Adipose tissue (tissue), 3 donors: ENCODE measurements around the gene ORC3. TPM values are rescaled to one million over a fixed set of nuclear protein-coding genes. Genes with fewer than 3 reads are reported as not detected.

Experiments used
- H3K27ac ChIP-seq: one replicate; pipeline ENCODE4 v1.5.1; 2013; ENCODE audit warnings: low read depth, low read length
- WGBS, 3 donors: extraction: QIAGEN DNeasy Blood & Tissue Kit; methylation state at CpG; one replicate each; pipeline ENCODE4 v1.1.7; 2013; 5-methylcytosine and 5-hydroxymethylcytosine counted together
- polyA plus RNA-seq, 3 donors: library from polyadenylated mRNA; stranded (reverse); fragments of 200-250 nt; gene quantifications; one replicate each; pipeline ENCODE4 v1.2.3, GENCODE V29; 2013
- donor health status: healthy with polysubstance abuse.
- donor health status: Bipolar disorder and iron deficiency.
- donor health status: healthy.

Gene ORC3
- polyA plus RNA-seq: 10 to 100 TPM in 2 of 3 donors, 1 to 10 TPM in 1; 7.9 to 20.7 (median 11.6) TPM

- WGBS, 3 donors: 0% methylated on average over 49 of the region's 49 CpGs
- H3K27ac ChIP-seq: no peak within 1 kb of the TSS
Observed at GRCh38 chr6:87589693-87590416, at the start of gene ORC3, which contains the start of gene RARS2. Gene ORC3 (plus strand): TSS chr6:87590135. CDS start chr6:87590169, 34 bp downstream. Gene RARS2 (minus strand): TSS chr6:87589987. CDS start chr6:87589957, 30 bp downstream.

- 45 to 78% (median 67%) methylated on average over 4 of the region's 4 CpGs for WGBS, 3 donors
- no peak overlapping the region for H3K27ac ChIP-seq
Observed at GRCh38 chr6:87540539-87540938, 49.4 kb upstream of the ORC3 start.

GRCh38 chr6:87541041-87541440, 48.9 kb upstream of the ORC3 start:
- 93 to 97% (median 96%) methylated on average over 1 of the region's 1 CpG for WGBS, 3 donors
- H3K27ac ChIP-seq: no peak overlapping the region

GRCh38 chr6:87541744-87542143, 48.2 kb upstream of the ORC3 start:
- H3K27ac ChIP-seq: no peak overlapping the region
- 53 to 87% (median 66%) methylated on average over 2 of the region's 2 CpGs for whole genome bisulfite sequencing, 3 donors

- 87 to 94% (median 93%) methylated on average over 4 of the region's 4 CpGs for WGBS, 3 donors
Observed at GRCh38 chr6:87543696-87544473, 46.0 kb upstream of the ORC3 start.

GRCh38 chr6:87544474-87544735, 45.5 kb upstream of the ORC3 start:
- 81 to 100% (median 88%) methylated on average over 1 of the region's 1 CpG for WGBS, 3 donors

More at GRCh38 chr6:87543696-87544473, 46.0 kb upstream of the ORC3 start:
- no peak overlapping the region for H3K27ac ChIP-seq

GRCh38 chr6:87551799-87552198, 38.1 kb upstream of the ORC3 start:
- 73 to 91% (median 83%) methylated on average over 2 of the region's 2 CpGs for WGBS, 3 donors
- H3K27ac ChIP-seq: no peak overlapping the region

More at GRCh38 chr6:87544474-87544735, 45.5 kb upstream of the ORC3 start:
- no peak overlapping the region for H3K27ac ChIP-seq

- no peak overlapping the region for H3K27ac ChIP-seq
- whole genome bisulfite sequencing, 3 donors: 79 to 95% (median 93%) methylated on average over 4 of the region's 4 CpGs
Observed at GRCh38 chr6:87553159-87553765, 36.7 kb upstream of the ORC3 start.

- no peak overlapping the region for H3K27ac ChIP-seq
Observed at GRCh38 chr6:87555506-87555905, 34.4 kb upstream of the ORC3 start.

- H3K27ac ChIP-seq: no peak overlapping the region
Observed at GRCh38 chr6:87558446-87558845, 31.5 kb upstream of the ORC3 start.

GRCh38 chr6:87561017-87561416, 28.9 kb upstream of the ORC3 start:
- 82 to 90% (median 88%) methylated on average over 1 of the region's 1 CpG for WGBS, 3 donors
- no peak overlapping the region for H3K27ac ChIP-seq

GRCh38 chr6:87572021-87572420, 17.9 kb upstream of the ORC3 start:
- no peak overlapping the region for H3K27ac ChIP-seq
- WGBS, 3 donors: 74 to 86% (median 84%) methylated on average over 4 of the region's 4 CpGs

- WGBS, 3 donors: 88 to 100% (median 93%) methylated on average over 3 of the region's 3 CpGs
Observed at GRCh38 chr6:87572883-87573282, 17.1 kb upstream of the ORC3 start.

GRCh38 chr6:87573307-87574024, 16.5 kb upstream of the ORC3 start:
- H3K27ac ChIP-seq: no peak overlapping the region
- WGBS, 3 donors: 77 to 91% (median 88%) methylated on average over 5 of the region's 5 CpGs

More at GRCh38 chr6:87572883-87573282, 17.1 kb upstream of the ORC3 start:
- H3K27ac ChIP-seq: no peak overlapping the region

GRCh38 chr6:87574237-87574804, 15.6 kb upstream of the ORC3 start:
- 47 to 61% (median 50%) methylated on average over 2 of the region's 2 CpGs for WGBS, 3 donors
- no peak overlapping the region for H3K27ac ChIP-seq

GRCh38 chr6:87575423-87575822, 14.5 kb upstream of the ORC3 start:
- WGBS, 3 donors: 77 to 88% (median 83%) methylated on average over 2 of the region's 2 CpGs
- no peak overlapping the region for H3K27ac ChIP-seq

GRCh38 chr6:87583822-87584221, 6.1 kb upstream of the ORC3 start:
- 76 to 93% (median 93%) methylated on average over 4 of the region's 4 CpGs for WGBS, 3 donors
- H3K27ac ChIP-seq: no peak overlapping the region

GRCh38 chr6:87586371-87587077, 3.4 kb upstream of the ORC3 start:
- WGBS, 3 donors: 90 to 95% (median 93%) methylated on average over 8 of the region's 8 CpGs
- H3K27ac ChIP-seq: no peak overlapping the region
